Measurements from ENCODE around the gene FIZ1.

FIZ1 gene

GRCh38 chr19:55599468-55599841 lies at the start of gene FIZ1:
TSS of gene FIZ1 (minus strand) at chr19:55599517. CDS start at chr19:55597865, 1,652 bp downstream.
- Mint-ChIP-seq H3K36me3 (peaks cover 23% of the 10 kb centered on the region), H3K9me3 (no peaks in the 10 kb centered on the region), H3K27ac (peak within 1 kb of the TSS; percentile 100), H3K4me3 (peak within 1 kb of the TSS; percentile 97), H3K27me3 (no peaks in the 10 kb centered on the region), H3K4me1 (peaks cover 31% of the 10 kb centered on the region)

GRCh38 chr19:55648585-55649267 lies 49.4 kb upstream of the FIZ1 start:
- Mint-ChIP-seq H3K4me3 (peak overlapping the region; percentile 82), H3K36me3 (peaks cover 1% of the 10 kb centered on the region), H3K4me1 (peaks cover 47% of the 10 kb centered on the region), H3K9me3 (no peaks in the 10 kb centered on the region), H3K27ac (peak overlapping the region; percentile 76), H3K27me3 (no peaks in the 10 kb centered on the region)

DNA sequence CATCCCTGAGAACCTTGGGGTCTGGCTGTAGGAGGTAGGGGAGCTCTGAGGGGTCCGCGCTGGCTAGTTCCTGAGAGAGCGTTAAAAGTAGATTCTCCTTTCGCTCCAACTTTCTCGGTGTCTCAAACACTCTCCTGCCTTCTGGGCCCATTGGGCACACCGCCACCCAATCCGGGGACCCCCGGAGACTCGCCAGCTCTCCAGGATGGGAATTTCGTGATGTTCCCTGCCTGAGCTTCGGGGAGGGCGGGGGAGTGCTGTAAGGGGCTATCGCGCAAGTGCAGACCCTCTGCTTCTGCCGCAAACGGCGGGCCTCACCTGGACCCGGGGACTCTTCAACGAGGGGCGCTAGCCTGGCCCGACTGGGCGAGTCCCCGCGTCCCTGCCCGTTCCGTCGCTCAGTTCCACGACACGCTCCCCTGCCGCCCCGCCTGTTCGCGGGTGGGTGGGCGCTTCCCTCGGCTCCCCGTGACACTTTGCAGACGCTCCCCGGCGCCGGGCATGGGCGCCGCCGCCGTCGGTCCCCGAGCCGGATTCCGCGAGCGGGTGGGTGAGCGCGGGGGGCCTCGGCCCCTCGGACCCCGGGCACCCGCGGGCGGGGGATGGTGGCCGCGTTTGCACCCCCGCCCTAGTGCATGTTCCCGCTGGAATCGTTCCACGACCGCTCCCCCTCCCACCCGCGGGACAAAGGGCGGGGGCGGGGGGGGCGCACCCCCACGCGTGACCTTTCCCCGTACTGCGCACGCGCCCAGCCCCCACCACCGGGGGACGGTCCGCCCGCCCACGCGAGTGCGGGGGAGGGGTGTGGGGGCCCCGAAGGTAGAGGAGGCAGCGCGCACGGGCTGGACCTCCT lies 48.6 kb upstream of the FIZ1 start, which contains the start of gene CCDC106:
CCDC106 (plus strand) TSS at position 481 of the 853 bp plus-strand sequence. CDS start 835 bp downstream, outside the sequence.
- Mint-ChIP-seq H3K4me3 (peak within 1 kb of the TSS; percentile 86), H3K4me1 (peaks cover 53% of the 10 kb centered on the region), H3K27me3 (no peaks in the 10 kb centered on the region), H3K27ac (peak within 1 kb of the TSS; percentile 76), H3K9me3 (no peaks in the 10 kb centered on the region), H3K36me3 (peaks cover 1% of the 10 kb centered on the region)

DNA sequence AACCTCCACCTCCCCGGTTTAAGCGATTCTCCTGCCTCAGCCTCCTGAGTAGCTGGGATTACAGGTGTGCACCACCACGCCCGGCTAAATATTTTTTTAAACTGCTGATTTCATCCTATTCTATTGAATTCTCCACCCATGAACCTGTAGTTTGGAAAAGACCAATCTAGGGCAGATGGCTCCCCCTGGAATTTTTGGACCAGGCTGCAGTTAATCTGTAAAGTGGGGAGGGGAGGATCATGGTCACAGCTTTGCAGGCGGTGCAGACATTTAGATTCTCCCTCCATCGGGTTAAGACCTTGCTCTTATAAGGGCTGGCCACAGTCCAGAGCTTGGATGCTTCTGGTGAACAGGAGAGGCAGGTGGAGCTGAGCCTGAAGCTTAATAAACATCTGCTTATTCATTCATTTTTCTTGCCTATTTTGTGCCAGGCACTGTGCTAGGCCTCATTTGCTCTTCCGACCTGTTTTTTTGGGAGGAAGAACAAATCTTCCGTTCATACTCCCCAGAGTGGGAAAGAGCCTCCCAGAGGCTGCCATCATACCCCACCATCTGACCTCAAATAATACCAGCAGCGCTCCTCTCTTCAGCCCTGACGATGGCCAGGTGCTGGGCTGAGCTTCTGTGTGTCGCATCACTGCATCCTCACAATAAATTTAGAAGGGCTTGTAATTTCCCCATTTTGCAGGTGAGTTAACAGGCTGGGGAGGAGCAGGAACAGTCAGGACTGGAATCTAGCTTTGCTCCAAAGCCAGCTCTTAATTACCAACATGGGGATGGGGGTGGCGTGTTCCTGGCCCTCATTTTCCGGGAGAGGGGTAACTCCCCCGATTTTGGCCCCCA lies 47.8 kb upstream of the FIZ1 start:
- Mint-ChIP-seq H3K36me3 (peaks cover 1% of the 10 kb centered on the region), H3K4me3 (peak overlapping the region; percentile 86), H3K9me3 (no peaks in the 10 kb centered on the region), H3K27ac (peak overlapping the region; percentile 65), H3K4me1 (peaks cover 57% of the 10 kb centered on the region), H3K27me3 (no peaks in the 10 kb centered on the region)

- Mint-ChIP-seq H3K4me1 (peaks cover 61% of the 10 kb centered on the region), H3K9me3 (no peaks in the 10 kb centered on the region), H3K36me3 (peaks cover 1% of the 10 kb centered on the region), H3K4me3 (peak overlapping the region; percentile 78), H3K27me3 (no peaks in the 10 kb centered on the region), H3K27ac (peak overlapping the region; percentile 65)
Observed at GRCh38 chr19:55645512-55645881, 46.2 kb upstream of the FIZ1 start.

DNA sequence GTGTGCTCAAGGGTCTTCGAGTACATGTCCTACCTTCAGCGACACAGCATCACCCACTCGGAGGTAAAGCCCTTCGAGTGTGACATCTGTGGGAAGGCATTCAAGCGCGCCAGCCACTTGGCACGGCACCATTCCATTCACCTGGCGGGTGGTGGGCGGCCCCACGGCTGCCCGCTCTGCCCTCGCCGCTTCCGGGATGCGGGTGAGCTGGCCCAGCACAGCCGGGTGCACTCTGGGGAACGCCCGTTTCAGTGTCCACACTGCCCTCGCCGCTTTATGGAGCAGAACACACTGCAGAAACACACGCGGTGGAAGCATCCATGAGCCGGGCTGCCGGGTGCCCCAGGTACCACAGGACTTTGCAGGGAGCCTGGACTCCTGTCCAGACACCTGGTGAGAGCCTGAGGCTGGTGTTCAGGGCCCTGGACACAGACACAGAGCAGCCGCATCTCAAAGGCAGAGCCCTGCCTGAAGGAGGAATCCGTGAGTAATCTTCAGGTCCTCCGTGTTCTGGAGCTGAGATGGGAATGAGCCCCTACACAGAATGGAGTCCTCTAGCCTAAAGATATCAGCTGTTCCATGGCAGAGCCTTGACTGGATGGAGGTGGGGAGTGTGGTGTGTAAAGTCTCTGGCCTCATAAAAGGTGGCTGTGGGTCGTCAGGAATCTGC lies 45.7 kb upstream of the FIZ1 start:
- no peaks in the 10 kb centered on the region for H3K27me3 Mint-ChIP-seq
- peak overlapping the region; percentile 65 for H3K27ac Mint-ChIP-seq
- H3K9me3 Mint-ChIP-seq: no peaks in the 10 kb centered on the region
- H3K36me3 Mint-ChIP-seq: peaks cover 1% of the 10 kb centered on the region
- peaks cover 60% of the 10 kb centered on the region for H3K4me1 Mint-ChIP-seq
- peak overlapping the region; percentile 97 for H3K4me3 Mint-ChIP-seq

- Mint-ChIP-seq H3K36me3 (peaks cover 1% of the 10 kb centered on the region), H3K27ac (peak overlapping the region; percentile 98), H3K4me3 (peak overlapping the region; percentile 97), H3K4me1 (peaks cover 54% of the 10 kb centered on the region), H3K9me3 (no peaks in the 10 kb centered on the region), H3K27me3 (no peaks in the 10 kb centered on the region)
Observed at GRCh38 chr19:55644191-55644833, 45.0 kb upstream of the FIZ1 start.

DNA sequence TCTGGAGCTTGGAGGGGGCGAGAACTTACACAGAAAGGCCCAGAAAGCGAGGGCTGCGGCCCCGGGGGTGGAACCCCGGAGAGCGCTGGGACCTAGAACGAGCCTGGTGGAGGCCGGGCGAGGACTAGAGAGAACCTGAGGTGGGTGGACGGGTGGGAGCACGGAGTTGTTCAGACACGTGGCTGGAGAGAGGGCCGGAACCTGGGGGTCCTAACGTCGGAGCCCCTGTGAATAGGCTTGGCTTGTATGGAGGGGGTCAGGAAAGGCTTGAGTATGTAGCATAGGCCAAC lies 44.5 kb upstream of the FIZ1 start:
- no peaks in the 10 kb centered on the region for H3K9me3 Mint-ChIP-seq
- peaks cover 4% of the 10 kb centered on the region for H3K36me3 Mint-ChIP-seq
- peaks cover 56% of the 10 kb centered on the region for H3K4me1 Mint-ChIP-seq
- no peaks in the 10 kb centered on the region for H3K27me3 Mint-ChIP-seq
- peak overlapping the region; percentile 97 for H3K4me3 Mint-ChIP-seq
- H3K27ac Mint-ChIP-seq: peak overlapping the region; percentile 98

GRCh38 chr19:55643003-55643886 lies 43.9 kb upstream of the FIZ1 start, which contains the start of gene ZNF581:
TSS of gene ZNF581 (plus strand) at chr19:55643649. CDS start at chr19:55644572, 923 bp downstream.
- H3K36me3 Mint-ChIP-seq: peaks cover 4% of the 10 kb centered on the region
- peak within 1 kb of the TSS; percentile 99 for H3K27ac Mint-ChIP-seq
- no peaks in the 10 kb centered on the region for H3K9me3 Mint-ChIP-seq
- peaks cover 53% of the 10 kb centered on the region for H3K4me1 Mint-ChIP-seq
- H3K27me3 Mint-ChIP-seq: no peaks in the 10 kb centered on the region
- H3K4me3 Mint-ChIP-seq: peak within 1 kb of the TSS; percentile 97

GRCh38 chr19:55642153-55643002 lies 43.1 kb upstream of the FIZ1 start:
- peaks cover 9% of the 10 kb centered on the region for H3K36me3 Mint-ChIP-seq
- peaks cover 57% of the 10 kb centered on the region for H3K4me1 Mint-ChIP-seq
- peak overlapping the region; percentile 99 for H3K27ac Mint-ChIP-seq
- H3K4me3 Mint-ChIP-seq: peak overlapping the region; percentile 97
- no peaks in the 10 kb centered on the region for H3K27me3 Mint-ChIP-seq
- H3K9me3 Mint-ChIP-seq: no peaks in the 10 kb centered on the region

DNA sequence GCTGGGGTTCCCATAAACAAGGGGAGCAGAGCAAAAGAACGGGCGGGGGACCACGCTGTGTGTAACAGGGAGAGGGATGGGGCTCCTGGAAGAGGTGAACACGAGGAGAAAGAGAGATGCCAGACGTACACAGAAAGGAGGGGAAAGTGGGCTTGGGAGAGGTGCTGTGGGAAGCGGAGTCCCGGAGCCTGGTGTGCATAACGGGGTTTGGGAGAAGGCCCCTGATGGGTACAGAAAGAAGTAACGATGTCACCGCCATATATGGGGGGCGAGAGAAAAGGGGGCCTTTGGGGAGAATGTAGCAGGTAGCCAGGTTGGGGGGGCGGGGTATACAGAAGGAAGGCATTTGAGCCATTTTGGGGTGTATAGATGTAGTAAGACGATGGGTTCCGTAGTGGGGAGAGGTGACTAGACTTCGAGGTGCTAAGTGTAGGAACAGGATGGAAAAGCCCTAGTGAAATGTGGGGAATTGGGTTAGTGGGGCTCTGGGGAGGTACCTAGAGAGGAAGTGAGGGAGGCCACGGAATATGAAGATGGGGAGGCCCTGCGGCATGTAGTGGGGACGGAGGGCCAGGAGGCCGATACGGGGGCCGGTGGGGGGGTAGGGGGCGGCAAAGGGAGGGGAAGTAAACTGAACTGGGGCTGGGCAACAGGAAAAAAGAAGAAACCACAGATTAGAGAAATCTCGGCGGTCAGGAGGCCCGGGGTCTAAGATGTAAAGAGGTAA lies 42.3 kb upstream of the FIZ1 start:
- H3K4me1 Mint-ChIP-seq: peaks cover 59% of the 10 kb centered on the region
- H3K27me3 Mint-ChIP-seq: no peaks in the 10 kb centered on the region
- no peaks in the 10 kb centered on the region for H3K9me3 Mint-ChIP-seq
- peaks cover 9% of the 10 kb centered on the region for H3K36me3 Mint-ChIP-seq
- peak overlapping the region; percentile 89 for H3K4me3 Mint-ChIP-seq
- peak overlapping the region; percentile 89 for H3K27ac Mint-ChIP-seq

- Mint-ChIP-seq H3K27me3 (no peaks in the 10 kb centered on the region), H3K36me3 (peaks cover 9% of the 10 kb centered on the region), H3K9me3 (no peaks in the 10 kb centered on the region), H3K4me3 (peak within 1 kb of the TSS; percentile 89), H3K4me1 (peaks cover 67% of the 10 kb centered on the region), H3K27ac (peak within 1 kb of the TSS; percentile 89)
Observed at GRCh38 chr19:55640577-55641425, 41.5 kb upstream of the FIZ1 start, which contains the start of gene ZNF580. TSS of gene ZNF580 (plus strand) at chr19:55641002. CDS start at chr19:55642509, 1,507 bp downstream.
